ENCODE measurements around the gene KMT2C. TPM values are rescaled to one million over a fixed set of nuclear protein-coding genes. Genes with fewer than 3 reads are reported as not detected.

KMT2C gene
- total and polyA plus RNA-seq, 4 donors: 6.3 to 35.3 (median 19.3) TPM

- Histone ChIP-seq H3K36me3 (ENCODE audit: control insufficient read depth in 4 of 4, insufficient read depth in 3 of 4, low read depth in 1 of 4, low read length in 3 of 4) (peaks cover 1 to 17% (median 12%) of the 10 kb centered on the region in 4 donors), H3K27me3 (ENCODE audit: control insufficient read depth in 4 of 4, insufficient read depth in 4 of 4, low read length in 3 of 4) (no peaks in the 10 kb centered on the region), H3K4me3 (ENCODE audit: low read depth in 1 of 3, low read length in 3 of 3) (no peak overlapping the region), H3K4me1 (ENCODE audit: control insufficient read depth in 4 of 4, insufficient read depth in 4 of 4, low read length in 3 of 4) (no peaks in the 10 kb centered on the region), H3K9ac (ENCODE audit: low read depth in 1 of 2, low read length in 2 of 2) (no peak overlapping the region), H3K27ac (ENCODE audit: low read depth in 1 of 2, low read length in 2 of 2) (no peak overlapping the region), H3K9me3 (ENCODE audit: control insufficient read depth in 4 of 4, low read length in 3 of 4) (no peaks in the 10 kb centered on the region)
- 87% methylated on average over 4 of the region's 4 CpGs for WGBS
- TF ChIP-seq RXRA (IDR thresholded peaks at IDR 0.05): no peak
- TF ChIP-seq ZBTB33 (IDR thresholded peaks at IDR 0.05): no peak
- TF ChIP-seq HNF4G (IDR thresholded peaks at IDR 0.05): no peak
- TF ChIP-seq REST (IDR thresholded peaks at IDR 0.05): no peak
- TF ChIP-seq ATF3 (IDR thresholded peaks at IDR 0.05): no peak
- TF ChIP-seq CTCF (IDR thresholded peaks at IDR 0.05; ENCODE audit: low read depth, low read length, missing input control): no peak
- TF ChIP-seq EGR1 (IDR thresholded peaks at IDR 0.05; ENCODE audit: low read depth in 2 of 2): no peak
- no peak for TF ChIP-seq GABPA (IDR thresholded peaks at IDR 0.05 in 1 of 2, conservative IDR thresholded peaks at IDR 0.05 in 1 of 2)
- TF ChIP-seq NR2F2 (IDR thresholded peaks at IDR 0.05): no peak
- TF ChIP-seq MAX (IDR thresholded peaks at IDR 0.05): no peak
- TF ChIP-seq TAF1 (conservative IDR thresholded peaks at IDR 0.05): no peak
- TF ChIP-seq HNF4A (conservative IDR thresholded peaks at IDR 0.05): no peak
- no peak for DNase-seq (ENCODE audit: low spot score)
These were observed 328.8 kb downstream of the KMT2C start for GRCh38 chr7:152106990-152107389.

GRCh38 chr7:152105205-152105604 lies 330.6 kb downstream of the KMT2C start:
- no peak for DNase-seq (ENCODE audit: low spot score)
- 98% methylated on average over 11 of the region's 11 CpGs for WGBS
- Histone ChIP-seq H3K36me3 (ENCODE audit: control insufficient read depth in 4 of 4, insufficient read depth in 3 of 4, low read depth in 1 of 4, low read length in 3 of 4) (peaks cover 1 to 20% (median 14%) of the 10 kb centered on the region in 4 donors), H3K4me3 (ENCODE audit: low read depth in 1 of 3, low read length in 3 of 3) (no peak overlapping the region), H3K9me3 (ENCODE audit: control insufficient read depth in 4 of 4, low read length in 3 of 4) (no peaks in the 10 kb centered on the region), H3K9ac (ENCODE audit: low read depth in 1 of 2, low read length in 2 of 2) (no peak overlapping the region), H3K27ac (ENCODE audit: low read depth in 1 of 2, low read length in 2 of 2) (no peak overlapping the region), H3K4me1 (ENCODE audit: control insufficient read depth in 4 of 4, insufficient read depth in 4 of 4, low read length in 3 of 4) (no peaks in the 10 kb centered on the region), H3K27me3 (ENCODE audit: control insufficient read depth in 4 of 4, insufficient read depth in 4 of 4, low read length in 3 of 4) (no peaks in the 10 kb centered on the region)
- TF ChIP-seq REST (IDR thresholded peaks at IDR 0.05): no peak
- no peak for TF ChIP-seq JUND (IDR thresholded peaks at IDR 0.05)
- no peak for TF ChIP-seq MAX (IDR thresholded peaks at IDR 0.05)
- TF ChIP-seq HNF4A (conservative IDR thresholded peaks at IDR 0.05): no peak
- no peak for TF ChIP-seq TAF1 (conservative IDR thresholded peaks at IDR 0.05)
- no peak for TF ChIP-seq GABPA (IDR thresholded peaks at IDR 0.05 in 1 of 2, conservative IDR thresholded peaks at IDR 0.05 in 1 of 2)
- TF ChIP-seq ZBTB33 (IDR thresholded peaks at IDR 0.05): no peak
- no peak for TF ChIP-seq HNF4G (IDR thresholded peaks at IDR 0.05)
- no peak for TF ChIP-seq YY1 (IDR thresholded peaks at IDR 0.05)
- no peak for TF ChIP-seq FOXA1 (IDR thresholded peaks at IDR 0.05)
- TF ChIP-seq RAD21 (IDR thresholded peaks at IDR 0.05): no peak
- TF ChIP-seq ATF3 (IDR thresholded peaks at IDR 0.05): no peak
- TF ChIP-seq NR2F2 (IDR thresholded peaks at IDR 0.05): no peak

All from liver (tissue), 9 donors.